ENCODE results near the gene MFN2.
"Not testable (repeated sequence)": the region's sequence is repeated elsewhere in the genome, so short reads cannot be mapped to it uniquely, and the experiment has no call there.

MFN2 gene

GRCh38 chr1:12034381-12034801 lies 54.1 kb downstream of the MFN2 start:
- TF ChIP-seq, protein P1, sequence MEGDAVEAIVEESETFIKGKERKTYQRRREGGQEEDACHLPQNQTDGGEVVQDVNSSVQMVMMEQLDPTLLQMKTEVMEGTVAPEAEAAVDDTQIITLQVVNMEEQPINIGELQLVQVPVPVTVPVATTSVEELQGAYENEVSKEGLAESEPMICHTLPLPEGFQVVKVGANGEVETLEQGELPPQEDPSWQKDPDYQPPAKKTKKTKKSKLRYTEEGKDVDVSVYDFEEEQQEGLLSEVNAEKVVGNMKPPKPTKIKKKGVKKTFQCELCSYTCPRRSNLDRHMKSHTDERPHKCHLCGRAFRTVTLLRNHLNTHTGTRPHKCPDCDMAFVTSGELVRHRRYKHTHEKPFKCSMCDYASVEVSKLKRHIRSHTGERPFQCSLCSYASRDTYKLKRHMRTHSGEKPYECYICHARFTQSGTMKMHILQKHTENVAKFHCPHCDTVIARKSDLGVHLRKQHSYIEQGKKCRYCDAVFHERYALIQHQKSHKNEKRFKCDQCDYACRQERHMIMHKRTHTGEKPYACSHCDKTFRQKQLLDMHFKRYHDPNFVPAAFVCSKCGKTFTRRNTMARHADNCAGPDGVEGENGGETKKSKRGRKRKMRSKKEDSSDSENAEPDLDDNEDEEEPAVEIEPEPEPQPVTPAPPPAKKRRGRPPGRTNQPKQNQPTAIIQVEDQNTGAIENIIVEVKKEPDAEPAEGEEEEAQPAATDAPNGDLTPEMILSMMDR (IDR thresholded peaks at IDR 0.05; ENCODE audit: low read depth, low read length): no peak
- no peak overlapping the region for H3K4me3 ChIP-seq (ENCODE audit: low read depth, low read length)

GRCh38 chr1:12035312-12035711 lies 55.1 kb downstream of the MFN2 start:
- TF ChIP-seq, protein P1 (IDR thresholded peaks at IDR 0.05; ENCODE audit: low read depth, low read length): no peak
- H3K4me3 ChIP-seq (ENCODE audit: low read depth, low read length): no peak overlapping the region

- no peak overlapping the region for H3K4me3 ChIP-seq (ENCODE audit: low read depth, low read length)
- TF ChIP-seq, protein P1 (IDR thresholded peaks at IDR 0.05; ENCODE audit: low read depth, low read length): no peak
These were observed 57.5 kb downstream of the MFN2 start for GRCh38 chr1:12037486-12038355.

- TF ChIP-seq, protein P1 (IDR thresholded peaks at IDR 0.05; ENCODE audit: low read depth, low read length): no peak
- no peak overlapping the region for H3K4me3 ChIP-seq (ENCODE audit: low read depth, low read length)
These were observed 58.3 kb downstream of the MFN2 start for GRCh38 chr1:12038356-12039163.

GRCh38 chr1:12039164-12039525 lies 58.9 kb downstream of the MFN2 start:
- TF ChIP-seq, protein P1 (IDR thresholded peaks at IDR 0.05; ENCODE audit: low read depth, low read length): no peak

DNA sequence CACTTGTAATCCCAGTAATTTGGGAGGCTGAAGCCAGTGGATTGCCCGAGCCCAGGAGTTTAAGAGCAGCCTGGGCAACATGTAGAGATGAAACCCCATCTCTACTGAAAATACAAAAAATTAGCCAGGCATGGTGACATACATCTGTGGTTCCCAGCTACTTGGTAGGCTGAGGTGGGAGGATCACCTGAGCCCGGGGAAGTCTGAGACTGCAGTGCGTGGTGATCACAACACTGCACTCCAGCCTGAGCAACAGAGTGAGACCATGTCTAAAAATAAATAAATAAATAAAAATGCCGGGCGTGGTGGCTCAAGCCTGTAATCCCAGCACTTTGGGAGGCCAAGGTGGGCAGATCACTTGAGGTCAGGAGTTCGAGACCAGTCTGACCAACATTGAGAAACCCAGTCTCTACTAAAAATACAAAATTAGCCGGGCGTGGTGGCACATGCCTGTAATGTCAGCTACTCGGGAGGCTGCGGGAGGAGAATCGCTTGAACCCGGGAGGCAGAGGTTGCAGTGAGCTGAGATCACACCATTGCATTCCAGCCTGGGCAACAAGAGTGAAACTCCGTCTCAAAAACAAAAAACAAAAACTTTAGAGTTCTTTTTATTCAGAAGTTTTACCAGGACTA lies 59.7 kb downstream of the MFN2 start:
- H3K4me3 ChIP-seq (ENCODE audit: low read depth, low read length): not testable (repeated sequence)

More at GRCh38 chr1:12039164-12039525, 58.9 kb downstream of the MFN2 start:
- no peak overlapping the region for H3K4me3 ChIP-seq (ENCODE audit: low read depth, low read length)

- H3K4me3 ChIP-seq (ENCODE audit: low read depth, low read length): no peak overlapping the region
These were observed 60.3 kb downstream of the MFN2 start for GRCh38 chr1:12040457-12041051.

DNA sequence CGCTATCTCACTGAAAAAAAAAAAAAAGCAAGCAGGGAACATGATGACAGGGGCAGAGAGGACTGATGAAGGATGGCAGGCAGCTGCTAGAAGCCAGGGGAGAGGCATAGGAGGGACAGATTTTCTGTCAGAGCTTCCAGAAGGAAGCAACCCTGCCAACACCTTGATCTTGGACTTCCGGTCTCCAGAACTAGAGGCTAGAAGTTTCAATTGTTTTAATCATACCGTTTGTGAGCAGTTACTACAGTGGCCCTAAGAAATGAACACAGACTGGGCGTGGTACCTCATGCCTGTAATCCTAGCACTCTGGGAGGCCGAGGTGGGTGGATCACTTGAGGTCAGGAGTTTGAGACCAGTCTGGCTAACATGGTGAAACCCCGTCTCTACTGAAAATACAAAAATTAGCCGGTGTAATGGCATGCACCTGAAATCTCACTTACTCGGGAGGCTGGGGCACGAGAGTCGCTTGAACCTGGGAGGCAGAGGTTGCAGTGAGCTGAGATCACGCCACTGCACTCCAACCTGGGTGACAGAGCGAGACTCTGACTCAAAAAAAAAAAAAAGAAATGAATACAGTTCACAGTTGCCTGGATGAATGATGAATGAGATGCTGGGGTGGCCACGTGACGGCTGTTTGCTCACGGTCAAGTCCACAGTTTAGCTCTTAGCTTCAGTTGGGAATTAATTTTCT lies 64.1 kb downstream of the MFN2 start:
- H3K4me3 ChIP-seq (ENCODE audit: low read depth, low read length): not testable (repeated sequence)

More at GRCh38 chr1:12040457-12041051, 60.3 kb downstream of the MFN2 start:
- TF ChIP-seq, protein P1 (IDR thresholded peaks at IDR 0.05; ENCODE audit: low read depth, low read length): no peak

Data from WI38 (cell line).